Neural progenitor cell (in vitro differentiated cells): ENCODE data around the gene WDR17. TPM values are rescaled to one million over a fixed set of nuclear protein-coding genes. Genes with fewer than 3 reads are reported as not detected.

ENCODE experiments used
- DNase-seq: peaks from one replicate; pipeline ENCODE4 v3.0.0-alpha.2; 2016; ENCODE audit warnings: low spot score
- H2AFZ ChIP-seq: fragments of 200-600 bp; sonication (generic); replicated peaks from 2 replicates; pipeline ENCODE4 v1.6.1; 2016; ENCODE audit warnings: antibody characterized with exemption
- H3F3A ChIP-seq: fragments of 200-600 bp; sonication (generic); 2 replicates; pipeline ENCODE4 v1.6.1; 2016; ENCODE audit warnings: antibody characterized with exemption, low read depth
- H3K27ac ChIP-seq: fragments of 200-600 bp; sonication (generic); 2 replicates; pipeline ENCODE4 v1.5.1; 2016; ENCODE audit warnings: mild to moderate bottlenecking
- H3K27me3 ChIP-seq: fragments of 200-600 bp; sonication (generic); 2 replicates; pipeline ENCODE4 v1.6.1; 2016; ENCODE audit warnings: mild to moderate bottlenecking, moderate library complexity
- H3K36me3 ChIP-seq: fragments of 200-600 bp; sonication (generic); 2 replicates; pipeline ENCODE4 v1.5.1; 2016
- H3K4me1 ChIP-seq: fragments of 200-600 bp; sonication (generic); 2 replicates; pipeline ENCODE4 v1.6.1; 2016; ENCODE audit warnings: mixed run types
- H3K4me2 ChIP-seq: fragments of 200-600 bp; sonication (generic); 2 replicates; pipeline ENCODE4 v1.6.1; 2016
- H3K4me3 ChIP-seq: fragments of 200-600 bp; sonication (generic); 2 replicates; pipeline ENCODE4 v1.5.1; 2016
- H3K79me2 ChIP-seq: fragments of 200-600 bp; sonication (generic); 2 replicates; pipeline ENCODE4 v1.6.1; 2016; ENCODE audit warnings: low read depth
- H3K9ac ChIP-seq: fragments of 200-600 bp; sonication (generic); 2 replicates; pipeline ENCODE4 v1.6.1; 2016
- H3K9me3 ChIP-seq: fragments of 200-600 bp; sonication (generic); 2 replicates; pipeline ENCODE4 v1.5.1; 2016; ENCODE audit warnings: low read depth
- H4K20me1 ChIP-seq: fragments of 200-600 bp; sonication (generic); 2 replicates; pipeline ENCODE4 v1.6.1; 2016; ENCODE audit warnings: low read depth
- H3K27ac Mint-ChIP-seq: 3 replicates; pipeline ENCODE4 v1.8.0; 2021; ENCODE audit warnings: mixed read lengths
- H3K27me3 Mint-ChIP-seq: 2 replicates; pipeline ENCODE4 v1.8.0; 2022; ENCODE audit warnings: low read depth, mild to moderate bottlenecking, inconsistent platforms, moderate library complexity, mixed read lengths; ENCODE audit not compliant: insufficient read depth
- H3K36me3 Mint-ChIP-seq: 3 replicates; pipeline ENCODE4 v1.8.0; 2021; ENCODE audit warnings: mixed read lengths
- H3K4me1 Mint-ChIP-seq: 3 replicates; pipeline ENCODE4 v1.8.0; 2021; ENCODE audit warnings: mixed read lengths
- H3K4me3 Mint-ChIP-seq: 3 replicates; pipeline ENCODE4 v1.8.0; 2021; ENCODE audit warnings: mild to moderate bottlenecking, moderate library complexity, mixed read lengths
- H3K9me3 Mint-ChIP-seq: 3 replicates; pipeline ENCODE4 v1.8.0; 2020; ENCODE audit warnings: mixed read lengths
- CTCF ChIP-seq: fragments of 200-600 bp; sonication (generic); IDR thresholded peaks from 2 replicates; pipeline ENCODE4 v1.5.1; 2017; ENCODE audit warnings: antibody characterized with exemption, mild to moderate bottlenecking
- EZH2 ChIP-seq: fragments of 200-600 bp; sonication (generic); IDR thresholded peaks from 2 replicates; pipeline ENCODE4 v1.6.1; 2017; ENCODE audit warnings: antibody characterized with exemption, mild to moderate bottlenecking, moderate library complexity
- EZH2phosphoT487 ChIP-seq: fragments of 200-600 bp; sonication (generic); IDR thresholded peaks from 2 replicates; pipeline ENCODE4 v1.6.1; 2017; ENCODE audit warnings: antibody characterized with exemption
- total RNA-seq: library from RNA; depleted of rRNA; stranded (reverse); fragments of >200 nt; gene quantifications from 2 replicates; pipeline ENCODE4 v1.2.3, GENCODE V29; 2015; ENCODE audit warnings: low replicate concordance

Gene WDR17
- total RNA-seq = 4.7 and 9.1 TPM in 2 replicates

GRCh38 chr4:176065435-176066291 lies at the start of gene WDR17:
Gene WDR17 (plus strand): TSS chr4:176065841. CDS start chr4:176111581, 45,740 bp downstream.
- no peaks in the 10 kb centered on the region for H3K79me2 ChIP-seq
- peak; percentile 99 for DNase-seq
- no peaks in the 10 kb centered on the region for H3K36me3 ChIP-seq
- TF ChIP-seq CTCF = no peak
- TF ChIP-seq EZH2phosphoT487 = no peak
- TF ChIP-seq EZH2 = no peak
- Mint-ChIP-seq H3K27ac (peak within 1 kb of the TSS; percentile 91), H3K4me1 (peaks cover 19% of the 10 kb centered on the region), H3K9me3 (no peaks in the 10 kb centered on the region), H3K4me3 (peak within 1 kb of the TSS; percentile 95), H3K27me3 (no peaks in the 10 kb centered on the region), H3K36me3 (no peaks in the 10 kb centered on the region)
- H3K27me3 ChIP-seq = no peaks in the 10 kb centered on the region
- no peaks in the 10 kb centered on the region for H3K9me3 ChIP-seq
- peaks cover 6% of the 10 kb centered on the region for H3F3A ChIP-seq
- H3K4me2 ChIP-seq = peak within 1 kb of the TSS; percentile 98
- no peaks in the 10 kb centered on the region for H4K20me1 ChIP-seq
- H3K9ac ChIP-seq = no peak within 1 kb of the TSS
- peaks cover 14% of the 10 kb centered on the region for H3K4me1 ChIP-seq
- H3K27ac ChIP-seq = no peak within 1 kb of the TSS
- peak within 1 kb of the TSS; percentile 63 for H3K4me3 ChIP-seq
- peak within 1 kb of the TSS; percentile 94 for H2AFZ ChIP-seq

- TF ChIP-seq EZH2phosphoT487 = no peak
- no peak for TF ChIP-seq EZH2
- TF ChIP-seq CTCF = no peak
- DNase-seq = no peak
- H2AFZ ChIP-seq = no peak overlapping the region
Observed at GRCh38 chr4:176016601-176017000, 49.0 kb upstream of the WDR17 start.

GRCh38 chr4:176020481-176021085 lies 45.1 kb upstream of the WDR17 start:
- Mint-ChIP-seq H3K9me3 (no peaks in the 10 kb centered on the region), H3K36me3 (no peaks in the 10 kb centered on the region), H3K27me3 (peaks cover 6% of the 10 kb centered on the region), H3K4me3 (no peak overlapping the region), H3K4me1 (no peaks in the 10 kb centered on the region), H3K27ac (no peak overlapping the region)
- Histone ChIP-seq H3K4me1 (no peaks in the 10 kb centered on the region), H3K27ac (no peak overlapping the region), H3K36me3 (no peaks in the 10 kb centered on the region), H4K20me1 (no peaks in the 10 kb centered on the region), H3K9ac (no peak overlapping the region), H3K79me2 (no peaks in the 10 kb centered on the region), H3K4me2 (no peak overlapping the region), H3K9me3 (no peaks in the 10 kb centered on the region), H2AFZ (no peak overlapping the region), H3K27me3 (no peaks in the 10 kb centered on the region), H3F3A (no peaks in the 10 kb centered on the region), H3K4me3 (no peak overlapping the region)
- TF ChIP-seq CTCF = no peak
- no peak for DNase-seq

More at GRCh38 chr4:176016601-176017000, 49.0 kb upstream of the WDR17 start:
- no peaks in the 10 kb centered on the region for H3K36me3 ChIP-seq
- no peaks in the 10 kb centered on the region for H3K4me1 Mint-ChIP-seq
- no peak overlapping the region for H3K4me2 ChIP-seq
- peaks cover 4% of the 10 kb centered on the region for H3K27me3 Mint-ChIP-seq
- H3K9me3 ChIP-seq = no peaks in the 10 kb centered on the region
- no peaks in the 10 kb centered on the region for H3K4me1 ChIP-seq
- no peaks in the 10 kb centered on the region for H3K79me2 ChIP-seq
- no peaks in the 10 kb centered on the region for H4K20me1 ChIP-seq
- no peaks in the 10 kb centered on the region for H3F3A ChIP-seq
- no peak overlapping the region for H3K4me3 Mint-ChIP-seq
- H3K27ac Mint-ChIP-seq = no peak overlapping the region
- H3K27ac ChIP-seq = no peak overlapping the region
- no peak overlapping the region for H3K9ac ChIP-seq
- H3K4me3 ChIP-seq = no peak overlapping the region
- H3K9me3 Mint-ChIP-seq = no peaks in the 10 kb centered on the region
- H3K27me3 ChIP-seq = no peaks in the 10 kb centered on the region
- no peaks in the 10 kb centered on the region for H3K36me3 Mint-ChIP-seq
